ENCODE measurements around the gene PITX1.
"Not testable (repeated sequence)": the region's sequence is repeated elsewhere in the genome, so short reads cannot be mapped to it uniquely, and the experiment has no call there.

Gene PITX1

GRCh38 chr5:135008556-135008955, 25.5 kb downstream of the PITX1 start:
- no peak for DNase-seq
- H3K27ac ChIP-seq, result no peak overlapping the region
- H3K4me3 ChIP-seq (ENCODE audit: low read depth, low read length), result no peak overlapping the region
- peaks cover 3% of the 10 kb centered on the region; the same call in 1 of the 2 replicates for H3K36me3 ChIP-seq
- no peaks in the 10 kb centered on the region for H3K9me3 ChIP-seq (ENCODE audit: severe bottlenecking)
- no peaks in the 10 kb centered on the region for H3K27me3 ChIP-seq (ENCODE audit: insufficient read depth, low read depth, severe bottlenecking)
- no peak for TF ChIP-seq CTCF (IDR thresholded peaks at IDR 0.05; ENCODE audit: low read depth, low read length)

DNA sequence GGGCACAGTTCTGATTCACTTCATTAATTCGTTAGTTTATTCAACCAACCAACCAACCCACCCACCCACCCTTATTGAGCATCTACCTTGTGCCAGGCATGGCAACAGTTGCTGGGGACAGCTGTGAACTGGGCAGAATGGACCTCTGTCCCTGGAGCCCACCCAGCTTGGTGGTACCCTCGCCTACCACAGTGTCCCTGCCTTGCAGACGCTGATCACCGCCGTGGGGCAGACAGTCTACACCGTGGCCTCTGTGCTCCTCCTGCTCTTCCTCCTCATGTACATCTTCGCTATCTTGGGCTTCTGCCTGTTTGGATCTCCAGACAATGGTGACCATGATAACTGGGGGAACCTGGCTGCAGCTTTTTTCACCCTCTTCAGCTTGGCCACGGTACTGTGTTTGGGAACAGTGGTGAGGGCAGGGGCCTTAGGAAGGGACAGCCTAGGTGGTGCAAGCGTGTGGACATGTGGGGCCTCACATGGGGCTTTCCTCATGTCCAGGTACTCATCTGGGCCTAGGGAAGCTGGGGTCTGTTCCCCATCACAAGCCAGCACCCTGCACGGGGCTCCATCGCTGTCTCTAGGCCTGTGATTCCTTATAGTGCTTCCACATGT, 26.2 kb downstream of the PITX1 start:
- no peak for TF ChIP-seq CTCF (IDR thresholded peaks at IDR 0.05; ENCODE audit: low read depth, low read length)
- H3K4me3 ChIP-seq (ENCODE audit: low read depth, low read length), result no peak overlapping the region
- DNase-seq, result no peak
- H3K9me3 ChIP-seq (ENCODE audit: severe bottlenecking), result no peaks in the 10 kb centered on the region
- H3K36me3 ChIP-seq, result peaks cover 3% of the 10 kb centered on the region; the same call in 1 of the 2 replicates
- H3K27me3 ChIP-seq (ENCODE audit: insufficient read depth, low read depth, severe bottlenecking), result no peaks in the 10 kb centered on the region
- H3K27ac ChIP-seq, result no peak overlapping the region

- no peaks in the 10 kb centered on the region for H3K27me3 ChIP-seq (ENCODE audit: insufficient read depth, low read depth, severe bottlenecking)
- no peak overlapping the region for H3K27ac ChIP-seq
- H3K36me3 ChIP-seq, result peaks cover 3% of the 10 kb centered on the region; the same call in 1 of the 2 replicates
- TF ChIP-seq CTCF (IDR thresholded peaks at IDR 0.05; ENCODE audit: low read depth, low read length), result no peak
- peaks cover 5% of the 10 kb centered on the region for H3K9me3 ChIP-seq (ENCODE audit: severe bottlenecking)
- no peak overlapping the region for H3K4me3 ChIP-seq (ENCODE audit: low read depth, low read length)
- no peak for DNase-seq
Observed at GRCh38 chr5:135007305-135007704, 26.7 kb downstream of the PITX1 start.

GRCh38 chr5:135005076-135005475, 29.0 kb downstream of the PITX1 start:
- DNase-seq, result no peak
- H3K4me3 ChIP-seq (ENCODE audit: low read depth, low read length), result no peak overlapping the region
- H3K27ac ChIP-seq, result no peak overlapping the region
- TF ChIP-seq CTCF (IDR thresholded peaks at IDR 0.05; ENCODE audit: low read depth, low read length), result no peak
- H3K36me3 ChIP-seq, result peaks cover 3% of the 10 kb centered on the region; the same call in 1 of the 2 replicates
- H3K27me3 ChIP-seq (ENCODE audit: insufficient read depth, low read depth, severe bottlenecking), result no peaks in the 10 kb centered on the region
- peaks cover 5% of the 10 kb centered on the region for H3K9me3 ChIP-seq (ENCODE audit: severe bottlenecking)

DNA sequence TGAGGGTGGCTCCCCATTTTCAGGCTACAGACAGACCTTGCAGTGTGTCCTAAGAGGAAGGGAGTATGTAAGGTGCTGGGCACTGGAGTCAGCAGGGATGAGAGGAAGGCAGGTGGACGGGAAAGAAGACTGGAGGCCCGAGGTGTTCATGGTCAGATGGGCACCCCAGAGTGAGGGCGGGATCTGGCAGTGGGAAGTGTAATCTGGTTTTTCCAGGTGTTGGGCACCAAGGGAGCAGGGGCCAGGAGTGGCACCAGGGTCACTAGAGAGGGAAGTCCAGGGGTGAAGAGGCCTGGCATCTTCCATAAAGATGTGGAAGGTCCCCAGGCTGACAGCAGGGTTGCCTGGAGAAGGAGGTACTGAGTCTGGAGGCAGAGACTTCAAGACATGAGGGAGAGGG, 29.7 kb downstream of the PITX1 start:
- no peak for DNase-seq
- Histone ChIP-seq H3K36me3 (peaks cover 3% of the 10 kb centered on the region; the same call in 1 of the 2 replicates), H3K27ac (no peak overlapping the region), H3K4me3 (ENCODE audit: low read depth, low read length) (no peak overlapping the region), H3K27me3 (ENCODE audit: insufficient read depth, low read depth, severe bottlenecking) (no peaks in the 10 kb centered on the region), H3K9me3 (ENCODE audit: severe bottlenecking) (peaks cover 5% of the 10 kb centered on the region)
- no peak for TF ChIP-seq CTCF (IDR thresholded peaks at IDR 0.05; ENCODE audit: low read depth, low read length)

- H3K27ac ChIP-seq; DNase-seq; H3K36me3 ChIP-seq; H3K27me3 ChIP-seq (ENCODE audit: insufficient read depth, low read depth, severe bottlenecking); H3K4me3 ChIP-seq (ENCODE audit: low read depth, low read length); H3K9me3 ChIP-seq (ENCODE audit: severe bottlenecking): not testable (repeated sequence)
Observed at GRCh38 chr5:134998068-134998467, 36.0 kb downstream of the PITX1 start.

Data from WERI-Rb-1 (cell line).